Right forelimb (tissue), 1 donor: Measurements from ENCODE around the gene PPP1R16B.
A peak's percentile ranks its signal among the peaks of the same experiment; 100 is the strongest.
"Not testable (repeated sequence)": the region's sequence is repeated elsewhere in the genome, so short reads cannot be mapped to it uniquely, and the experiment has no call there.

Source experiments
- DNase-seq: peaks from one replicate; pipeline ENCODE4 v3.0.0-alpha.2; 2018

Gene PPP1R16B

DNA sequence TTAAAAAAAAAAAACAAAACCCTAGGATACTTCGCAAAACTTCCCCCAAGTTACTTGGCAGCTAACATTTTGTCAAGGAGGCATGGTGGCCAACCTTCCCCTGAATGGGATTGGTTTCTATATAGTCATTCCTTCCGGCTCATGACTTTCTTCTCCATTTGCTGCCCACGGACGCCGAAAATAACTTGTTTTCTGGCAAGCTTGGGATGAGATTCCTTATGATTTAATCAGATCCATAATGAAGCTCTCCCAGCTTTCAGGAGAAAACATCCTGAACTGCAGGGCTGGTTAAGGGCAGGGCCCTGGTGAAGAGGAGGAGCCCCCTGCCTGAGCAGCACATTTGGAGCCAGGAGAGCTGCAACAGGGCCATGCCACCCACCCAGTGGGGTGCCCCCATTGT is 49.9 kb downstream of the PPP1R16B start:
- no peak for DNase-seq

DNA sequence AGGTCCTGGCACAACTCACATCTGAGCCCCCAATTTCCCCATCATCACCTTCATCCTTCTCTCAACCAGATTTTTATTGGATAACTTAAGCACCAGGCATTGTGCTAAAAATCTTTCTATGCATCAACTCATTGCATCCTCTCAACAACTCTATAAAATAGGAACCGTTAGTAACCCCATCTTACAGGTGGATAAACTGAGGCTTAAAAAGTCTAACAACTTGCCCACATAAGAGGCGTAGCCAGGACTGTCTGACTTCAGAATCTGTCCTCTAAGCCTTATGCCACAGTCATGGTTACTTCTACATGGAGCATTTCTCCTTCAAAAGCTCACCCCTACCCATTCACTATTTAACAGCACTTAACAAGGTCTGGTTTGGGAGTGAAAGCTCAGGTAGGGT is 51.1 kb downstream of the PPP1R16B start:
- DNase-seq: no peak

DNA sequence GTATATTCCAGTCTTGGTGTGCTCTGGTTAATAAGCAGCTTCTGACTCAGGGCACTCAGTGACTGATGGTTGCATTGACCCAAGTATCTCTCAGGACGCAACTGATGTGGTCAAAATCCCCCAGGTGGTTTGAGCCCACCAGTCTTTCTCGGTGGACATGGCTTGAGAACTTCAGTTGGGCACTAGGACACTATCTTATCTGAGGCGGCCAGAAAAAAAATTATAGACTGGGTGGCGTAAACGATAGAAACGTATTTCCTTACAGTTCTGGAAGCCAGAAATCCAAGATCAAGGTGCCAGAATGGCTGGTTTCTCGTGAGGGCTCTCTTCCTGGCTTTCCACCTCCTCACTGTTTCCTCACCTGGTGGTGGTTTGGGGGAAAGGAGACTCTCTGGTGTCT is 52.2 kb downstream of the PPP1R16B start:
- no peak for DNase-seq

DNA sequence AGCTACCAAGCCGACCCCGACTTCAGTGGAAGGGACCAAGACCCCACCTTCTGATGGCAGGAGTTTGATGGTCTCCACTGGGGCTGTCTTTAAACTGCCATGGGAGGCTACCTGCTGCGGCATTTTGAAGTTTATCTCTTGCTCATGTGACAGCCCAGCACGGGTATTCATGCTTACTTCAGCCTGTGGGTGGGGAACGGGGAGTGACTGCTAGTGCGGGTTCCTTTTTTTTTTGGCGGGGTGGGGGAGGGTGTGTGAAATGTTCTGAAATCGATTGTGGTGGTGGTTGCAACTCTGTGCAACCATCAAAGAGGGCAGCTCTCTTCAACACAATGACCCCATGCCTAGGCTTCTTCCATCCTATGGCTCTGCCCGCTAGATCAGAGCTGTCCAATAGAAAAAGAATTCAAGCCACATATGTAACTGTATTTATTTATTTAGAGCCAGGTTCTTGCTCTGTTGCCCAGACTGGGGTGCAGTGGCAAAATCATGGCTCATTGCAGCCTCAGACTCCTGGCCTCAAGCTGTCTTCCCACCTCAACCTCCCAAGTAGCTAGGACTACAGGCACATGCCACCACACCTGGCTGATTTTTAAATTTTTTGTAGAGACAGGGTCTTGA is 53.7 kb downstream of the PPP1R16B start:
- DNase-seq: no peak

DNA sequence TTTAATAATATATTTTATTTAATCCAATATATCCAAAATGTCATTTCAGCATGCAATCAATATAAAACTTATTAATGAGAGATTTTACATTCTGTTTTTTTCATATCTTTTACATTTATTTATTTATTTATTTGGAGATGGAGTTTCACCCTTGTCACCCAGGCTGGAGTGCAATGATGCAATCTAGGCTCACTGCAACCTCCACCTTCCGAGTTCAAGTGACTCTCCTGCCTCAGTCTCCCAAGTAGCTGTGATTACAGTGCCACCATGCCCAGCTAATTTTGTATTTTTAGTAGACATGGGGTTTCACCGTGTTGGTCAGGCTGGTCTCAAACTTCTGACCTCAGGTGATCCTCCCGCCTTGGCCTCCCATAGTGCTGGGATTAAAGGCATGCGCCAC is 54.4 kb downstream of the PPP1R16B start:
- DNase-seq: not testable (repeated sequence)

DNA sequence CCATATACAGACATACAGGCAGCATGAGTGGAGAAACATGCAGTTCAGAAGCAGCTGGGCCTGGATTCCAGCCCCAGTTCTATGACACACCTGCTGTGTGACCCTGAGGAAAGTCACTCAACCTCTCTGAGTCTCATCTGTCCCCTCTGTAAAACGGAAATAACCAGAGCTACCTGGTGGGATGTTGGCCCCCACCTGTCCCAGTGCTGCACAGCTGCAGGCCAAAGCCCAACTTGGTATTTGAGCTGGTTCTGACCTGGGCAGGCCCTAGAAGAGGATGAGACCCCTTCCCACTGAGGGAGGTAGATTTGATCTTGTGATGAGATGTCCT is 55.5 kb downstream of the PPP1R16B start:
- no peak for DNase-seq

DNA sequence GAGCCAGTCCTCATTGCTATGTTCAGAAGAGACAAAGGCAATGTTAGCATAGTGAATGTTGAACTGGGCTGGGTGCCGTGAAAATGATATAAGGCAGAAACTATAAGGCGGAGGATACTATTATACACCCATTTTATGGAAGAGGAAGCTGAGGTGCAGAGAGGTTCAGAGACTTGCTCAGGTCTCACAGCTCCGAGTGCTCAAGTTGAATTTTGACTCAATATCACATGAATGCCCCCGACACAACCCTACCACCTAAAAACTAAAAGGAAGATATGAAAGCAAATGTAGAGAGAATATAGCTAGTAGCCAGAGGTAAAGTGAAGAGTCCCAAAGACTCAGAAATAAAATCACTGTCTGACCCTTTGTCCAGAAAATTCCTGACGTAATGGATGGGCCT is 56.7 kb downstream of the PPP1R16B start:
- no peak for DNase-seq

DNA sequence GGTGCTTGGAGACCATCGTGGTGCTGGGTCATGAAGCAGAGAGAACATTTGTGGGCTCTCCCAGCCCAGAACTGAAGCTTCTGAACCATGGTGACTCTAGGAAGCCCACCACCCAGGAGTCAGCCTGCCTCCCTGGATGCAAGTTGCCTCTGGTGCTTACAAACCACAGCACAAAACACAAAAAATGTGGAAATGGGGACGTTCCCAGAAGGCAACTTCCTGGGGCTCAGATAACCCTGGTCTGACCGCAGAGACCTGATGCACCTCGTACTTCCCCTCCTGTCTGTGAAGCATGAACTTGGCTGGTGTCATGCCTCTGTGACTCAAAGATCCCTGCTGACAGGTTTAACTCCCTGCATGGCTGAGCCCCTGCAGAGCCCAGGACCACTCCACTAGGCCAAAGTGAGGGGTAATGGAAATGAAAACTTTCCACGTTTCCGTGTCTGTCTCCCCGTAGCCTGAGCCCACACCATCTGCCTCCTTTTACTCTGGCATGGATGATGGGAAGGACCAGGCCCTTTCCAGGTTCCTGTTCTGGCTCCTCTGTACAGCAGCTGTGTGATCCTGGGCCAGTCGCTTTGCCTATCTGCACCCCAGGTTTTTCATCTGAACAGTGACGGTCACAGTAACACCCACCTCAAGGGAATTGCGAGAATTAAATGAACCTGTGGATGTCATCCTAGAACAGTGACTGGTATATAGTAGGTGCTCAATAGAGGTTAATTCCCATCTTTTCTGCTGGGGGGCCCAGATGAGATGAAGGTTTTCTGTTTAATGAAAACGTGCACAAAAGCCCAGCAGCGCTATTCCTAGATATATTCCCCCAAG is 57.7 kb downstream of the PPP1R16B start:
- DNase-seq: no peak

DNA sequence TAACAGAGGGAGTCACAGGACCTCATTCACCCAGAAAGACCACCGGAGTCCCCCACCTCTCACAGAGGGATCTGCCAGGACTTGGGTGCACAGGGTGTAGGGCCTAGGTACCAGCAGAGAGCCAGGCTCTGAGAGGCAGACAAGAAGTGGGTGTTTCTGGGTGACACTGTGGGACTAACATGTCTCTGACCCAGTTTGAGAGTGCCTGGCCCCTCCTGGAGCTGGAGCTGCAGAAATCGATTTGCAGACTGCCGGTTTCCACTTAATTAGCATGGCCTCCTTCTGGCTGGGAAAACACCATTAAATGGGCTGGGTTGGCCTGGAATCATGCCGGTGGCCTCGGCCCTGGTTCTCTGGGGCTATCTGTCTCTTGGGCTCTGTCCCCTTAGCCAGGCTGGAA is 59.2 kb downstream of the PPP1R16B start:
- DNase-seq: no peak

DNA sequence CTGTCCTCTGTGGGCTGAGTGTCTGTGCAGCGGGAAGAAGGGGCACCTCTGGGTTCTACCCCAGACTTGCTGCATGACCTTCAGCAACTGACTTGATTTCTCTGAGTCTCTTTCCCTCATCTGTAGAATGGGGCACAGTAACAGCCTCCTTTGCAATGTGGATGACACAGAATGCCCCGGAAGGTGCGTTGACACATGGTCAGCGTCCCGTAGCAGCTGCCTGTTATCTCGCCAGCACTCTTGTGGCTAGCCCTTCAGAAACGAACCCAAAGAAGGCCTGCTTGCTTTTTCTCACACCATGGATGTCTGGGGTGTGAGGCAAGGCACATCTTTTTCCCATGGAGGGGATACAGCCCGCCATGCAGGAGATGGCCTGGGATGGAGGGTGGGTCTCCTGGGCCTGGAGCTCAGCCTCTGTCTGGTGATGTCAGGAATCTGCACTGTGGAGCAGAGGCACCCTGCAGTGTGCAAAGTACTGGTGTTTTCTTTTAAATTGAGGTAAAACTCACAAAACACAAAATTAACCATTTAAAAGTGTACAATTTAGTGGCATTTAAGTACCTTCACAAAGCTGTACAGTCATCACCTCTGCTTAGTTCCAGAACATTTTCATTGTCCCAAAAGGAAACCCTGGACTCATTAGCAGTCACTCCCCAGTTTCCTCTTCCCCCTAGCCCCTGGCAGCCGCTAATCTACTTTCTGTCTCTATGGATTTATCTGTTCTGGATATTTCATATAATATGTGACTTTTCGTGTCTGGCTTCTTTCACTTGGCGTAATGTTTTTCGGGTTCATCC is 61.0 kb downstream of the PPP1R16B start:
- DNase-seq: no peak

DNA sequence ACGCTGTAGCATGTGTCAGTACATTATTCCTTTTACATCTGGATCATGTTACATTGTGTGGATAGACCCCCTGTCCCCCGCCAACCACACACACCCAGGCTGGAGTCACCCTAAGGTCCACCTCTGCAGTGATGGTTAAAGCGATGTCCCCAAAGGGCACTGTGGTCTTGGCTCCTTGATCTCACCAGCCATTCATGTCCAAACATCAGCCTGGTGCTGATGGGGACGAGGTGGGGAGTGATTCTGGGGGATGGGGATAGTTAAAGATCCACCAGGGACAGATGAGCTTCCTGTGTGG is 61.5 kb downstream of the PPP1R16B start:
- DNase-seq: no peak

DNA sequence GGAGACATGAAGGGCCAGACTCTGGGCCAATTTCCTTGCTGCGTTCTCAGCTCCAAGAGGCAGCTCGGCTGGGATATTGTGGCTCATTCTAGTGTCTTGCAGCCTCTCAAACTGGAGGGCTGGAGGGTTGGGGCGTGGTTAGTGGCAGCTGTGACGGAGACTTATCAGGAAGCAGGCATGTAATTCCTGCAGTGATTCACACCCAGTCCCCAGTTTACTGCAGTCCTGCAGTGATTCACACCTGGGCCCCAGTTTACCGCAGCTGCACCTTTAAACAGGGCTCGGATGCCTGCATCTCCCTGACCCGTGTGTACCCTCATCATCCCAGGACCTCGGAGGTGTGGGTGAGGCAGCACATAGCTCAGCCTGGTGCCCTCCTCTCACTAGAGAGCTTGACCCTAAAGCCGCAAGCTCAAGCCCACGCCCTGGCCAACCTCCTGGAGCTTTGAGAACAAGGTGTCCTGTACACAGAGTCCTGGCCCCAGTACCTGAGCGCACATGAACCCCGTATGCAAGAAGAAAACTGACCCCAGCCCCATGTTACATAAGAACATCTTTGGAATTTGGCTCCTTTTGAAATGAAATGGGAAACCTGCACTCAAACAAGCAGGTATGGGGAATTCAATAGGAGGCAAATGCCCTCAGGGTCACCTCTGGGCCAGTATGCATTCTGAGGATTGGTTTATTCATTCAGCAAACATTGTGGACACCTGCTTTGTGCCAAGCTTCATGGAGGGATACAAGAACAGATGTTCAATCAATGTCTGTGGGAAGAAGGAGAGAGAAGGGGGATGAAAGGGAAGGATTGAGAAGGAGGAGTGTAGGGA is 65.4 kb downstream of the PPP1R16B start:
- no peak for DNase-seq

DNA sequence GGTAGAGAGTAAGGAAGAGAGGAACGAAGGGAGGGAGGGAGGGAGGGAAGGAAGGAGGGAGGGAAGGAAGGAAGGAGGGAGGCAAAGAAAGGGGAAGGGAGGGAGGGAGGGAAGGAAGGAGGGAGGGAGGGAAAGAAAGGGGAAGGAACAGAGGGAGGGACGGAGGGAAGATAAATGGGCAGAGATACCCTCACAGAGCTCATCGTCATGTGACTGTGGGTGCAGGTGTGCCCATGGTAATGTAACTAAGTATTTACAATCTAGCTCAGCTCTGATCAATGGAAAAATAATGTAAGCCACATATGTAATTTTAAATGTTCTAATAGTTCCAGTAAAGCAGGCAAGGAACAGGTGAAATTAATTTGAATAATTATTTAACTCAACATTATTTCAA is 66.1 kb downstream of the PPP1R16B start:
- no peak for DNase-seq

DNA sequence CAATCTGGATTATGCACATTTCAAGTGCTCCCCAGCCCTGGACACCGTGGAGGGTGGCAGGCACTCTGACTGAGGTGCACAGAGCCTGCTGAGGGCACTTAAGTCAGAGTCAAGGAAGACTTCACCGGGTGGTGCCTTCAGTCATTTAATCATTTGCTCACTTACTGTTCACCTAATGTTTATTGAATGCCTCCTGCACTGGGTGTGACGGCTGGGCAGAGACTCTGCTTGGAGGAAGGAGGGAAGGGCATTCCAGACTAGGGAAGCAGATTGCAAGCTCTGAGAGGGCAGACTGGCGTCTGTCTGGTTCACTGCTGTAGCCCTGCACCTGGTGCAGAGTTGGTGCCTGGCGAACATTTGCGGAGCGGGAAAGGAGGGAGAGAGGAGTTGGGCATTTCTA is 66.5 kb downstream of the PPP1R16B start:
- no peak for DNase-seq

DNA sequence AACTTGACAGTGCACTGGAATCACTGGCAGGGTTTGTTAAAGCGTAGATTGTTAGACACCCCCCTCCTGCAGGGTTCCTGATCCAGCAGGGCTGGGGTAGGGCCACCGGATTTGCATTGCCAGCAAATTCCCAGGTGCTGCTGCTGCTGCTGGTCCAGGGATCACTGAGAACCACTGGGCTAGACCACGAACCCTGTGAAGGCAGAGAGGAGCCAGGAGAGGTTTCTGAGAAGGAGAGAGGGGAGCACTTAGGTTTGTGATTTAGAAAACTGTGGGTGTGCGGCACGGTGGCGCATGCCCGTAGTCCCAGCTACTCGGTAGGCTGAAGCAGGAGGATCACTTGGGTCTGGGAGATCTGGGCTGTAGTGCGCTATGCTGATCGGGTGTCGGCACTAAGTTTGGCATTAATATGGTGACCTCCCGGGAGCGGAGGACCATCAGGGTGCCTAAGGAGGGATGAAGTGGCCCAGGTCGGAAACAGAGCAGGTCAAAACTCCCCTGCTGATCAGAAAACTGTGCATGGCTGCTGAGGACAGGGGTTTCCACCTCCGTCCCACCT is 67.1 kb downstream of the PPP1R16B start:
- no peak for DNase-seq

DNA sequence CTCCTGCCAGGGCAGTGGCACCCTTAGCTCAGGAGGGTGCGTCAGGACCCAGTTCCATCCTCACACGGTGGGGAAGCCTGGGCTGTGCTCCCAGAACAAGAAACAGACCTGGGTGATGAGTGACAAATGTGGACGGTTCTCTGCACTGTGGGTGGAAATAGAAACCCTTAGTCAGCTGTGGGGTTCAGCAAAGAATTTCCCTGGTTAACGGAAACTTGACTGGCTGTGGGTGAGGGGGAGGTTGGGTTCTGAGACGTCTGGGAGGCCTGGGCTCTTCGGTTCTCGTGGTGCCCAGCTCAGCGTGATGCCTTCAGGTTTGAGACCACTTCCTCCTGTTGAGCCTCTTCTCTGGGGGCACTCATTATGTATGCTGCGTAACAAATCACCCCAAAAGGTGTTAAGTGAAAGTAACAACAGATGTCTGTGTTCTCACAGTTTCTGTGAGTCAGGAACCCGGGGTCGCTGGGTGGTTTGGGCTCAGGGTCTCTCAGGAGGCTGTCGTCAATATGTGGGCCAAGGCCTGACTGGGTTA is 67.6 kb downstream of the PPP1R16B start:
- DNase-seq: no peak

DNA sequence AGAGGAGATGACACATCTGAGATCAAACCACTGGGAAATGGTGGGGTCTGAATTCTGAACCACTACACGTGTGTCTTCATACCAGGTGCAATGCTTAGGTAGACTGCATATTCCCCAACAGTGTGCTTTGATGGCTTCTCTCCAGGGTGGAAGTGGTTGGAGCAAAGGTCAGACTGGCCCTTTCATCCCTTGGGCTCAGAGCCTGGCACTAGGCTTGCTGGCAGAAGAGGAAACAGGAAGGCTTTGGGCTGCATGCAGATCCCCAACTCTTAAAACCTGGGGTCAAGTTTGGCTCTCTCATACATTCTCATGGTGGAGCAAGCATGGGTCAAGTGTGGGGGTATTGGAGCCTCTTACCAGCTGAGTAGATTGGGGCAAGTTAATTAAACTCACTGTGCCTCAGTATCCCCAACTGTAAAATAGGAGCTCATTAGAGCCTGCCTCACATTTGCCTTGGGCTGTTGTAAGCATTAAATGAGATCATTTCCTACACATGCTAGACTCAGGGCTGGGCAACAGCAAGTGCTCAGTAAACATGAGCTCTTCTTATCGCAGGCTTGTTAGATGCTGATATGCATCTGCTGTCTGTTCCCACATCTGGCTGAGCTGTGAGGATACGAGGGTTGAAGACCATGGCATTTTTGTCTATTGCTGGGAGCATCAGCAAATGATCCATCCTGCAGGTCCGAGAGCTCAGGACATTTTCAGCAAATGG is 69.1 kb downstream of the PPP1R16B start:
- DNase-seq: no peak

DNA sequence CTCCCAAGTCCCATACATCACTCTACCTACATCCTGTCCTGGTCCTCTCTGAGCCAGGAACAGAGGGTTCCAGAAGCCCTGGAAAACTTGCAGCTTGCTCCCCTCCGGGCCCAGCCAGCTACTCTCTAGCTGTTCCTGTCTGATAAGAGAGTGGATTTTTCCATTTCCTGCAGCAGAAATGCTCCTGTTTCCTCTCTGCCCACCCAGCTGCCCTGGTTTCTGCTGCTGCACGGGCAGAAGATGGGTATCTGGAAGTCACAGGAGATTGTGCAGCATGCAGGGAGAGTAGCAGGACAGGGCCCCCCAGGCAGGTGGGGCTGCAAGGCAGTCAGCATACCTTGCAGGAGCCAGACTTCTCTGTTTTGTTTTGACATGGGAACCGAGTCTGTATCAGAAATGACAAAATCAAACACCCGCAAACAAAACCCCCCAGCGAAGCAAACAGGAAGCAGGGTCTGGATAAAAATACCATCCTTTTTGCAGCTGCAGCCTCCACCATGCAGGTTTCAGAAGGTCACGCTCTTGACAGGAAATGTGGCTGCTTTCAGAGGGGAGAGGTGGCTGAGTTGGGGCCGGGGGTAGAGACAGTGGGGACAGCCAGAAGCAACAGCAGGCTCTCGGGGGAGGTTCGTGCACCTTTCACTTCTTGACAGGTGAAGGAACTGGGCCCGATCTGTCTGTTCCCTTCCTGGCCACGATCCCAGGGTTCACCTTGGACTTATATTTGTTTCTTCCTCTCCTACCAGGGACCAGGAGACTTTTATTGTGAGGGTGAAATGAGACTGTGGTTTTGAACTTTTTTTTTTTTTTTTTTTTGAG is 69.9 kb downstream of the PPP1R16B start:
- no peak for DNase-seq

DNA sequence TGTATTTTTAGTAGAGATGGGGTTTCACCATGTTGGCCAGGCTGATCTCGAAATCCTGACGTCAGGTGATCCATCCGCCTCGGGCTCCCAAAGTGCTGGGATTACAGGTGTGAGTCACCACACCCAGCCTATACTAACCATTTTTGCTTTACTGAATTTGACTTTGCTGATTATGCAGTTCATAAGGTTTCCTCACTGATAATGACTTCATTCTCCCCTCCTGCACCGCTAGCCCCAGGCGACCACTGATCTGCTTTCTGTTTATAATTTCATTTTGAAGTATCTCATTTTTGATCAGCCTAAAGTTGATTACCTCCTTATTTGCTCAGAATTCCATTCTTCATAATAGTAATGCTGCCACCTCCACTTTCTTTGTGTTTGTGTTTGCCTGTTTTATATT is 72.0 kb downstream of the PPP1R16B start:
- DNase-seq: no peak

DNA sequence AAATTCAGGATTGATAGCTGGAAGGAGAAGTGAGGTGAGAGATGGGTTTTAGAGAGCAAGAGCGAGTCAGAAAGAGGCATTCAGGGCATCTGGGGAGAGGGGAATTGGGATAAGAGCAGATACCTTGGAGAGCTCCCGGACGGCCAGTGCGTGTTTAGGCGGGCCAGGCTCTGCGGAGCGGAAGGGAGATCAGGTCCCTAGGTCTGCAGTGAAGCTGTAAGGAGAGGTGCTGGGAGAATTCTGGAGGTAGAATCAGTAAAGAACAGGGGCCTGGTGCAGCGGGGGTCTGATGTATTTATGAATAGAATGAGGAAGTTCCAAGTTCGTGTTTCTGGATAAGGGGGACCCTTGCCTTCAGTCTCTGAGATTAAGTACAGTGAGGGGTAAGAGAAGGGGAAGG is 73.4 kb downstream of the PPP1R16B start:
- peak; percentile 59 for DNase-seq
